ENCODE measurements around the gene RHOT1. TPM values are rescaled to one million over a fixed set of nuclear protein-coding genes. Genes with fewer than 3 reads are reported as not detected.

Gene RHOT1
- total and polyA plus RNA-seq, 7 experiments from 2014 or later = 24.3 to 31.7 (median 29.3) TPM

DNA sequence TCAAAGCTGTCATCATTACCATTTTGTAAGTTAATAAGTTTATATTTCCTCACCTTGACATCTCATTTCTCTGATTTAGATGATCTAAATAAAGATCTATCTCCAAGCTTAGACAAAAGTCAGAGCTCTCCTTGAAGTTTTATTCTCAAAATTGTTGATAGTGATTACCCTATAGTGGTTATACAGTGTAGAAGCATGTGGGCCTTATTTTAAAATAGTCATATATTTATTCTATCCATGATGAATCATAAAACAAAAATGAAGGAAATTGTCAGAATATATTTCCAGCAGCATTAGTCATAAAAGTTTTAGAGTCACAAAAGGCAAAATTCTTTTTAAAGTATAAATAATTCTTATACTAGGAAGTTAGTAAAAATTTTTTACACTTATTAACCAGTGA lies 49.0 kb downstream of the RHOT1 start:
- H3K4me3 Mint-ChIP-seq = no peak overlapping the region
- intact Hi-C loops (cut with micrococcal nuclease) = no loop called here
- ATAC-seq (no peak), DNase-seq (no peak)
- H3K36me3 Mint-ChIP-seq = peaks cover 6 to 41% (median 19%) of the 10 kb centered on the region in 5 donors
- no peaks in the 10 kb centered on the region for H3K9me3 Mint-ChIP-seq
- no peaks in the 10 kb centered on the region for H3K4me1 ChIP-seq (ENCODE audit: control insufficient read depth in 2 of 2, insufficient read depth in 2 of 2, low read length in 2 of 2)
- H3K4me1 Mint-ChIP-seq = peaks cover 0 to under 1% (median 0%) of the 10 kb centered on the region in 7 donors
- peaks cover 0 to 25% (median 9%) of the 10 kb centered on the region in 3 experiments for H3K36me3 ChIP-seq (ENCODE audit: control insufficient read depth in 2 of 3, insufficient read depth in 3 of 3, low read length in 3 of 3)
- no peak overlapping the region for H3K27ac Mint-ChIP-seq
- H3K4me3 ChIP-seq (ENCODE audit: low read length) = no peak overlapping the region
- no peak overlapping the region for H3K27ac ChIP-seq (ENCODE audit: low read depth, low read length)
- CTCF ChIA-PET = no interaction called here
- no peaks in the 10 kb centered on the region for H3K27me3 ChIP-seq (ENCODE audit: control insufficient read depth in 2 of 2, insufficient read depth in 2 of 2, low read length in 2 of 2)
- no peaks in the 10 kb centered on the region for H3K27me3 Mint-ChIP-seq
- H3K9me3 ChIP-seq (ENCODE audit: control insufficient read depth in 2 of 3, low read length in 3 of 3) = no peaks in the 10 kb centered on the region
- POLR2A ChIA-PET = no interaction called here

DNA sequence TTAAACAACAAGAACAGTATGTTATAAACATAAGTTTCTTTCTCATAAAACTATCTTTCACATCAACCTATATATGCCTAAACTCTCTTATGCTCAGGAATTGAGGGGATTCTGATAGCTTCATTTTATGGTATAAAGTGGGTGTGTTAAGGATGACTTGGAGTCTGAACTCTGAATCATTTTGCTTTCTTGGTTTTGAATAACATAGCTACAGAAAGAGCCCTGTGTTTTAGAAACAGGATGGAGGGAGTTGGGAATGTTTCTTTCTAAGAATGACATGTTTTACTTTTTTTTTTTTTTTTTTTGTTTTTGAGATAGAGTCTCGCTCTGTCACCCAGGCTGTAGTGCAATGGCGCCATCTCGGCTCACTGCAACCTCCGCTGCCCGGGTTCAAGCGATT lies 50.1 kb downstream of the RHOT1 start:
- no peaks in the 10 kb centered on the region for H3K4me1 ChIP-seq (ENCODE audit: control insufficient read depth in 2 of 2, insufficient read depth in 2 of 2, low read length in 2 of 2)
- CTCF ChIA-PET = no interaction called here
- Mint-ChIP-seq H3K4me1 (peaks cover 0 to 5% (median 0%) of the 10 kb centered on the region in 7 donors), H3K27ac (no peak overlapping the region), H3K4me3 (no peak overlapping the region), H3K9me3 (no peaks in the 10 kb centered on the region), H3K27me3 (no peaks in the 10 kb centered on the region), H3K36me3 (peaks cover 6 to 44% (median 23%) of the 10 kb centered on the region in 5 donors)
- no peak overlapping the region for H3K27ac ChIP-seq (ENCODE audit: low read depth, low read length)
- ATAC-seq (no peak), DNase-seq (no peak)
- peaks cover 0 to 28% (median 9%) of the 10 kb centered on the region in 3 experiments for H3K36me3 ChIP-seq (ENCODE audit: control insufficient read depth in 2 of 3, insufficient read depth in 3 of 3, low read length in 3 of 3)
- H3K9me3 ChIP-seq (ENCODE audit: control insufficient read depth in 2 of 3, low read length in 3 of 3) = no peaks in the 10 kb centered on the region
- no peak overlapping the region for H3K4me3 ChIP-seq (ENCODE audit: low read length)
- intact Hi-C loops (cut with micrococcal nuclease) = no loop called here
- no peaks in the 10 kb centered on the region for H3K27me3 ChIP-seq (ENCODE audit: control insufficient read depth in 2 of 2, insufficient read depth in 2 of 2, low read length in 2 of 2)
- POLR2A ChIA-PET = no interaction called here

DNA sequence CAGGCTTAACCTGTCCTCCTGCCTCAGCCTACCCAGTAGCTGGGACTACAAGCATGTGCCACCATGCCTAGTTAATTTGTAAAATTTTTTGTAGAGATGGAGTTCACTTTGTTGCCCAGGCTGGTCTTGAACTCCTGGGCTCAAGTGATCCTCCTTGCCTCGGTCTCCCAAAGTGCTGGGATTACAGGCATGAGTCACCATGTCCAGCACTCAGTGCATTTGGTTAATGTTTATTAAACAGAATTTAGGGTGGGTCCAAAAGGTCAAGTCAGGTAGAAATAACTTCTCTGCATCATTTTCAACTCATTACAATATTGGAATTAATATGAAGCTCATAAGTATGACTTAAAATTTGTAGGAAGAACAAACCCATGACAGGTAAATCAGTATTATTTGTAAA lies 55.7 kb downstream of the RHOT1 start:
- no peaks in the 10 kb centered on the region for H3K9me3 Mint-ChIP-seq
- no peaks in the 10 kb centered on the region for H3K4me1 ChIP-seq (ENCODE audit: control insufficient read depth in 2 of 2, insufficient read depth in 2 of 2, low read length in 2 of 2)
- CTCF ChIA-PET = no interaction called here
- DNase-seq (no peak), ATAC-seq (no peak)
- no peak overlapping the region for H3K27ac Mint-ChIP-seq
- H3K27me3 Mint-ChIP-seq = no peaks in the 10 kb centered on the region
- no peaks in the 10 kb centered on the region for H3K27me3 ChIP-seq (ENCODE audit: control insufficient read depth in 2 of 2, insufficient read depth in 2 of 2, low read length in 2 of 2)
- POLR2A ChIA-PET = no interaction called here
- H3K4me3 Mint-ChIP-seq = no peak overlapping the region
- no peak overlapping the region for H3K27ac ChIP-seq (ENCODE audit: low read depth, low read length)
- H3K36me3 Mint-ChIP-seq = peaks cover 11 to 47% (median 31%) of the 10 kb centered on the region in 5 donors
- peaks cover 0 to 5% (median 0%) of the 10 kb centered on the region in 7 donors for H3K4me1 Mint-ChIP-seq
- no peaks in the 10 kb centered on the region for H3K9me3 ChIP-seq (ENCODE audit: control insufficient read depth in 2 of 3, low read length in 3 of 3)
- no peak overlapping the region for H3K4me3 ChIP-seq (ENCODE audit: low read length)
- intact Hi-C loops (cut with micrococcal nuclease) = loop anchor here in 1 of 2 donors (2.0 kb wide), 1 partner anchor 15 kb away; no protein-coding TSS in a partner anchor
- peaks cover 5 to 42% (median 12%) of the 10 kb centered on the region in 3 experiments for H3K36me3 ChIP-seq (ENCODE audit: control insufficient read depth in 2 of 3, insufficient read depth in 3 of 3, low read length in 3 of 3)

DNA sequence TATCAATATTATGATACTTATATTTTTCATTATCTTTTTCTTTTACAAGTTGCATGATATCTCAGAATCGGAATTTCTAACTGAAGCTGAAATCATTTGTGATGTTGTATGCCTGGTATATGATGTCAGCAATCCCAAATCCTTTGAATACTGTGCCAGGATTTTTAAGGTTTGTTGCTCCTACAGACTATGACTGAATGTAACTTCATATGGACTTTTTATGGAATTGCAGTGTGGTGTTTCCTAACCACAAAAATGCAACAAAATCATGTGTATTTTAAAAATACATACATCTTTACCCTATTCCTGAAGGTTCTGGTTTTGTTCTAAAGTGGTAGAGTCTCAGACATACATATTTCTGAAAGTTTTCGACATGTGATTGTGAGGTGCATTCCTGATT lies 64.6 kb downstream of the RHOT1 start:
- ATAC-seq = no peak
- no peaks in the 10 kb centered on the region for H3K4me1 ChIP-seq (ENCODE audit: control insufficient read depth in 2 of 2, insufficient read depth in 2 of 2, low read length in 2 of 2)
- no peak for DNase-seq
- Mint-ChIP-seq H3K36me3 (peaks cover 0 to 45% (median 25%) of the 10 kb centered on the region in 5 donors), H3K27me3 (no peaks in the 10 kb centered on the region), H3K4me1 (peaks cover 0 to 2% (median 0%) of the 10 kb centered on the region in 7 donors), H3K9me3 (peaks cover 0 to 1% (median 0%) of the 10 kb centered on the region in 11 donors), H3K27ac (no peak overlapping the region), H3K4me3 (no peak overlapping the region)
- H3K27ac ChIP-seq (ENCODE audit: low read depth, low read length) = no peak overlapping the region
- H3K27me3 ChIP-seq (ENCODE audit: control insufficient read depth in 2 of 2, insufficient read depth in 2 of 2, low read length in 2 of 2) = no peaks in the 10 kb centered on the region
- intact Hi-C loops (cut with micrococcal nuclease) = no loop called here
- CTCF ChIA-PET = no interaction called here
- peaks cover 0 to 4% (median 0%) of the 10 kb centered on the region in 3 experiments for H3K9me3 ChIP-seq (ENCODE audit: control insufficient read depth in 2 of 3, low read length in 3 of 3)
- POLR2A ChIA-PET = no interaction called here
- no peak overlapping the region for H3K4me3 ChIP-seq (ENCODE audit: low read length)
- H3K36me3 ChIP-seq (ENCODE audit: control insufficient read depth in 2 of 3, insufficient read depth in 3 of 3, low read length in 3 of 3) = peaks cover 11 to 43% (median 22%) of the 10 kb centered on the region in 3 experiments

DNA sequence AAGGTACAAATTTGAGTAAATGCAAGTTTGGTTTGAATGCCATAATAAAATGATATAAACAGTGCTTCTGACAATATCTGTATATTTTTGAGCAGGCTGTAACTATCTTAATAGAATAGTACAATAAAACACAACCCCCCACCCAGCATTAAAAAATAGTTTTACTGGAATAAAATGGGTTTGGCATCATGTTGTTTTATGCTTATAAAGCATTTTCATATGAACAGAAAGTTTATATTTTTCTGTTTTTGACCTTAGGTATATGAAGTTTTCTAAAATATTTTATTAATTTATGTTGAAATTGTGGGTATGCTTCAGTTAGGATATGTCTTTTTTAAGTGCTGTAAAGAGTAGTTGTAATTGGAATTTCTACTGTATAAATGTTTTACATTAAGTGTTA lies 66.1 kb downstream of the RHOT1 start:
- POLR2A ChIA-PET = no interaction called here
- peaks cover 0 to 1% (median 0%) of the 10 kb centered on the region in 11 donors for H3K9me3 Mint-ChIP-seq
- peaks cover 0 to 6% (median 0%) of the 10 kb centered on the region in 7 donors for H3K4me1 Mint-ChIP-seq
- no peaks in the 10 kb centered on the region for H3K27me3 Mint-ChIP-seq
- Histone ChIP-seq H3K4me3 (ENCODE audit: low read length) (no peak overlapping the region), H3K36me3 (ENCODE audit: control insufficient read depth in 2 of 3, insufficient read depth in 3 of 3, low read length in 3 of 3) (peaks cover 11 to 40% (median 19%) of the 10 kb centered on the region in 3 experiments), H3K4me1 (ENCODE audit: control insufficient read depth in 2 of 2, insufficient read depth in 2 of 2, low read length in 2 of 2) (no peaks in the 10 kb centered on the region), H3K27me3 (ENCODE audit: control insufficient read depth in 2 of 2, insufficient read depth in 2 of 2, low read length in 2 of 2) (no peaks in the 10 kb centered on the region), H3K9me3 (ENCODE audit: control insufficient read depth in 2 of 3, low read length in 3 of 3) (peaks cover 0 to 4% (median 0%) of the 10 kb centered on the region in 3 experiments), H3K27ac (ENCODE audit: low read depth, low read length) (no peak overlapping the region)
- no peak overlapping the region for H3K27ac Mint-ChIP-seq
- no peak overlapping the region for H3K4me3 Mint-ChIP-seq
- ATAC-seq (no peak), DNase-seq (no peak)
- peaks cover 4 to 51% (median 29%) of the 10 kb centered on the region in 5 donors for H3K36me3 Mint-ChIP-seq
- intact Hi-C loops (cut with micrococcal nuclease) = no loop called here
- CTCF ChIA-PET = interaction anchor here (0.6 kb wide), 1 partner anchor 111 kb away, joined by 4 read pairs; no protein-coding TSS in a partner anchor

DNA sequence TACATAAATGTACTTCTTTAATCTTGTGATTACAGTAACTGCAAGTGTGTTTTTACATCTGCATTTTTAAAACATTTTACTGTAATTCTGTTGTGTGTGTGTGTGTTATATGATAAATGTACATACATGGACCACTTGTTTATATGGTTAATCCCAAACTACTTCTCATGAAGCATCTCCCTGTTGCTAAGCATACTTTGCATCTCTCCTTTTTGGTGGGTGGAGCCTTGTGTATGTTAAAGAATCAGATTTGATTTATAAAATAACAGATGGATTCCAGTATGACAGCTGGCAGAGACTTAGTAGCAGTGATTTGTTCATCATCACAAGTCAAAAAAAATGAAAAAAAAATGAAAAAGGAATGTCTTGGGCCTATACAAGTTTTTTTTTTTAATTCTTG lies 67.3 kb downstream of the RHOT1 start:
- Histone ChIP-seq H3K27ac (ENCODE audit: low read depth, low read length) (no peak overlapping the region), H3K27me3 (ENCODE audit: control insufficient read depth in 2 of 2, insufficient read depth in 2 of 2, low read length in 2 of 2) (no peaks in the 10 kb centered on the region), H3K4me3 (ENCODE audit: low read length) (no peak overlapping the region), H3K9me3 (ENCODE audit: control insufficient read depth in 2 of 3, low read length in 3 of 3) (peaks cover 0 to 4% (median 0%) of the 10 kb centered on the region in 3 experiments), H3K4me1 (ENCODE audit: control insufficient read depth in 2 of 2, insufficient read depth in 2 of 2, low read length in 2 of 2) (no peaks in the 10 kb centered on the region), H3K36me3 (ENCODE audit: control insufficient read depth in 2 of 3, insufficient read depth in 3 of 3, low read length in 3 of 3) (peaks cover 11 to 40% (median 19%) of the 10 kb centered on the region in 3 experiments)
- ChIA-PET CTCF (no interaction called here), POLR2A (interaction anchor here (0.6 kb wide), 1 partner anchor 73 kb away, joined by 4 read pairs; no protein-coding TSS in a partner anchor)
- Mint-ChIP-seq H3K27ac (no peak overlapping the region), H3K4me1 (peaks cover 0 to 6% (median 0%) of the 10 kb centered on the region in 7 donors), H3K9me3 (peaks cover 0 to 1% (median 0%) of the 10 kb centered on the region in 11 donors), H3K27me3 (no peaks in the 10 kb centered on the region), H3K4me3 (no peak overlapping the region), H3K36me3 (peaks cover 4 to 56% (median 36%) of the 10 kb centered on the region in 5 donors)
- ATAC-seq = no peak
- intact Hi-C loops (cut with micrococcal nuclease) = no loop called here
- DNase-seq = no peak

DNA sequence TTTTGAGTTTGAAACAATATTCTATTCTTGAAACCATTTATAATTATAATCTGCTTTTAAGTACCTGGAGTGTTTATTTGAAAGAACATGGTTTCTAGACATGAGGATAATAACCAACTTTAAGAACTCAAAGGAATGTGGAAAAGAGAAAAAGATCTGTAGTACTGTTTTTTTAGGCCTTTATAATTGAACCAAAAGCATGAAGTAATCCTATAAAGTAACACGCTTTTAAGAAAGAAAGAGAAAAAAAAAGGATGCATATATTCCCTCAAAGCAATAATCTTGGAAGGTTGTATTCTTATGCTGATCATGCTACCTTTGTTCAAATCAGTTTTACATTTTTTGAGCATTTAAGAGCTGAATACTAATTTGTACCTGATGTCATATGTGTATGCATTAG lies 69.4 kb downstream of the RHOT1 start:
- ChIA-PET POLR2A (no interaction called here), CTCF (no interaction called here)
- peaks cover 0 to 6% (median 0%) of the 10 kb centered on the region in 7 donors for H3K4me1 Mint-ChIP-seq
- H3K4me3 ChIP-seq (ENCODE audit: low read length) = no peak overlapping the region
- no peak overlapping the region for H3K27ac ChIP-seq (ENCODE audit: low read depth, low read length)
- H3K9me3 Mint-ChIP-seq = no peaks in the 10 kb centered on the region
- H3K27me3 Mint-ChIP-seq = no peaks in the 10 kb centered on the region
- no peak overlapping the region for H3K27ac Mint-ChIP-seq
- no peaks in the 10 kb centered on the region for H3K4me1 ChIP-seq (ENCODE audit: control insufficient read depth in 2 of 2, insufficient read depth in 2 of 2, low read length in 2 of 2)
- intact Hi-C loops (cut with micrococcal nuclease) = no loop called here
- ATAC-seq (no peak), DNase-seq (no peak)
- peaks cover 7 to 40% (median 19%) of the 10 kb centered on the region in 3 experiments for H3K36me3 ChIP-seq (ENCODE audit: control insufficient read depth in 2 of 3, insufficient read depth in 3 of 3, low read length in 3 of 3)
- H3K4me3 Mint-ChIP-seq = no peak overlapping the region
- H3K36me3 Mint-ChIP-seq = peaks cover 4 to 49% (median 40%) of the 10 kb centered on the region in 5 donors
- no peaks in the 10 kb centered on the region for H3K27me3 ChIP-seq (ENCODE audit: control insufficient read depth in 2 of 2, insufficient read depth in 2 of 2, low read length in 2 of 2)
- H3K9me3 ChIP-seq (ENCODE audit: control insufficient read depth in 2 of 3, low read length in 3 of 3) = peaks cover 0 to 4% (median 0%) of the 10 kb centered on the region in 3 experiments

Measured in naive thymus-derived CD4-positive, alpha-beta T cell (primary cell).